H1 (cell line): ENCODE results near the gene SENP1. TPM values are rescaled to one million over a fixed set of nuclear protein-coding genes. Genes with fewer than 3 reads are reported as not detected.

Source experiments
- BCL11A ChIP-seq, 2 experiments: IDR thresholded peaks; one replicate each; pipeline ENCODE4 v1.6.1; 2011; ENCODE audit warnings: low read depth in 2 of 2, low read length in 2 of 2, mild to moderate bottlenecking in 2 of 2
- BRCA1 ChIP-seq: IDR thresholded peaks from 2 replicates; pipeline ENCODE4 v1.6.1; 2012; ENCODE audit warnings: low read depth, low read length, improper control_type of control experiment
- CBX5 ChIP-seq: fragments of 300-800, 300-1000 bp; sonication (generic); IDR thresholded peaks from 2 replicates; pipeline ENCODE4 v1.7.1; 2016; ENCODE audit warnings: antibody characterized with exemption, low read length, low read depth
- CHD2 ChIP-seq: IDR thresholded peaks from 2 replicates; pipeline ENCODE4 v1.6.1; 2012; ENCODE audit warnings: low read length, improper control_type of control experiment
- EGR1 ChIP-seq: IDR thresholded peaks from 2 replicates; pipeline ENCODE4 v1.6.1; 2011; ENCODE audit warnings: low read depth, low read length, borderline replicate concordance
- EZH2 ChIP-seq: fragments of 200-600 bp; sonication (generic); IDR thresholded peaks from 2 replicates; pipeline ENCODE4 v1.7.1; 2012; ENCODE audit warnings: low read depth, mild to moderate bottlenecking, moderate library complexity, low read length, inconsistent platforms; ENCODE audit not compliant: severe bottlenecking
- GTF2F1 ChIP-seq: IDR thresholded peaks from 2 replicates; pipeline ENCODE4 v1.6.1; 2012; ENCODE audit warnings: low read depth, low read length, improper control_type of control experiment, borderline replicate concordance
- HDAC6 ChIP-seq: IDR thresholded peaks from one replicate; pipeline ENCODE4 v1.7.1; 2012; ENCODE audit warnings: low read depth, mild to moderate bottlenecking, inconsistent platforms, low read length, moderate library complexity
- JUND ChIP-seq: IDR thresholded peaks from 2 replicates; pipeline ENCODE4 v1.6.1; 2011; ENCODE audit warnings: mild to moderate bottlenecking, improper control_type of control experiment, low read length
- MAFK ChIP-seq: IDR thresholded peaks from 2 replicates; pipeline ENCODE4 v1.6.1; 2012; ENCODE audit warnings: low read depth, mild to moderate bottlenecking, improper control_type of control experiment, low read length
- POLR2A ChIP-seq, 2 experiments: IDR thresholded peaks; 1 replicate in 1 of 2; 2 replicates in 1 of 2; pipeline ENCODE4 v1.6.1; 2011; ENCODE audit warnings: low read depth in 2 of 2, low read length in 2 of 2, mild to moderate bottlenecking in 2 of 2; ENCODE audit errors: control extremely low read depth in 1 of 2
- RBBP5 ChIP-seq: IDR thresholded peaks from 2 replicates; pipeline ENCODE4 v1.7.1; 2012; ENCODE audit warnings: low read depth, mild to moderate bottlenecking, inconsistent platforms, low read length, moderate library complexity, borderline replicate concordance
- SIX5 ChIP-seq: IDR thresholded peaks from 2 replicates; pipeline ENCODE4 v1.6.1; 2011; ENCODE audit warnings: mild to moderate bottlenecking, low read depth, low read length
- SRF ChIP-seq: IDR thresholded peaks from 2 replicates; pipeline ENCODE4 v1.6.1; 2011; ENCODE audit warnings: mild to moderate bottlenecking, low read depth, low read length, moderate library complexity
- SUZ12 ChIP-seq: fragments of 200-600 bp; sonication (generic); IDR thresholded peaks from 2 replicates; pipeline ENCODE4 v1.6.1; 2012; ENCODE audit warnings: mild to moderate bottlenecking, inconsistent platforms, low read length, moderate library complexity, mixed read lengths
- TAF1 ChIP-seq: IDR thresholded peaks from 2 replicates; pipeline ENCODE4 v1.6.1; 2011; ENCODE audit warnings: mild to moderate bottlenecking, low read depth, low read length
- TBP ChIP-seq: IDR thresholded peaks from 2 replicates; pipeline ENCODE4 v1.6.1; 2011; ENCODE audit warnings: low read depth, low read length, improper control_type of control experiment
- ZNF274 ChIP-seq: IDR thresholded peaks from 2 replicates; pipeline ENCODE4 v1.7.0; 2012; ENCODE audit warnings: low read length, borderline replicate concordance; ENCODE audit errors: extremely low read depth
- polyA plus RNA-seq, 7 experiments: library from polyadenylated mRNA; depleted of rRNA in 3 of 7; stranded (reverse) in 5 of 7; unstranded in 2 of 7; fragments of >200 nt in 5 of 7; fragments of 200-250 nt in 2 of 7; gene quantifications; 1 replicate in 5 of 7; 2 replicates in 1 of 7; 4 replicates in 1 of 7; pipeline versions ENCODE4 v1.2.1 to v1.2.3, GENCODE V29; 2011 to 2013; ENCODE audit warnings: missing spikeins in 2 of 7, mixed read lengths in 2 of 7
- total RNA-seq: library from RNA; stranded (reverse); fragmentation: NEBNext Ultra II Directional; extraction: Animal tissue kit (Norgen Biotek cat#: 25700); gene quantifications from 2 replicates; pipeline ENCODE4 v1.2.1, GENCODE V29; 2021
- TF ChIP-seq, protein P1 (sequence below): IDR thresholded peaks from 2 replicates; pipeline ENCODE4 v1.6.1; 2011; ENCODE audit warnings: low read depth, mild to moderate bottlenecking, low read length; ENCODE audit not compliant: insufficient read depth
- TF ChIP-seq, protein P2 (sequence below): IDR thresholded peaks from 2 replicates; pipeline ENCODE4 v1.6.1; 2012; ENCODE audit warnings: inconsistent platforms
- TF ChIP-seq, protein P3 (sequence below), 3 experiments: IDR thresholded peaks; 1 replicate in 2 of 3; 2 replicates in 1 of 3; pipeline versions ENCODE4 v1.5.1 to v1.6.1; 2011; ENCODE audit warnings: low read length in 3 of 3, mild to moderate bottlenecking in 3 of 3, inconsistent platforms in 2 of 3, low read depth in 1 of 3, moderate library complexity in 1 of 3; ENCODE audit not compliant: insufficient read depth in 1 of 3; ENCODE audit errors: control extremely low read depth in 1 of 3

SENP1 gene
- total and polyA plus RNA-seq, 2 of the 8 experiments (the other 6 are each of a cell fraction or from before 2014, with no cell fraction given), result 14.2 to 31.5 TPM

DNA sequence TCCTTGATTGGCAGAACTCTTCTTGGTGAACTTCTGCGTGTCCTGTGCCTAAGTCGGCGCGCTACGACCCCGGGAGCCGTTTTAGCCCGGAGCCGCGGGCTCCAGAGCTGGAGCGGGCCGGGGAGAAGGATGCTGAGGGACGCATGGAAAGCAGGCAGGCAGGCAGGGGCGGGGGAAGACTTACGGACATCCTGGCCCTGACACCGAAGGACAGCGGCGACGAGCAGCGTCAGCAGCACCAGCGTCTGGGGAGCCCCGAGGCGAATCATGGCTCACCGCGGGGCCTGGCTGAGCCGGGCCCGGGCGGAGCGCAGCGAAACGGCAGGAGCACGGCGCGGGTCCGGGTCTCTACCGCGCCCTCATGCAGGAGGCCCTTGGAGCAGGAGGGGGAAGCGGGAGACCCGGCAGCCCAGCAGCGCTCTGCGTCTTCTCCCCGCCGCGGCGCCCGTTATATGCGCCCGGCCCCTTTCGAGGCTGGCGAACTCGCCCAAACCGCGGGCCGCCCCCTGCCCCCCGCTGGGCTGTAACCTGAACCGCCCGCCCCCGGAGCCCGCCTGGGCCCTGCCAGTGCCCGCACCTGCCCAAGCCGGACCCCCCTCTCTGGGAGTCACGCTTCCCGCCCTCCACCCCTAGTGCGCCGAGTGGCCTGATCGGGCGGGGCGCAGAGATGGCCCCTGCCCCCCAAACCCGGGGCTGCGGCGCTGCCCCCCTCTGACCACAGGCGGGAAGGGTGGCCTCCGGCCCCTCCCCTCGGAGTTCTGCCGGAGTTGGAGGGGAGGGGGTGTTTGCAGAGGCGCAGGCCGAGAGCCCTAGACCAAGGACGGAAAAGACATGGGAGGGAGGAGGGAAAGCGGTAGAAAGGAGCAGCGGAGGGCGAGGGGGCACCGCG lies 101.6 kb downstream of the SENP1 start, which contains the start of gene COL2A1 (continued):
- no peak; the same call in 1 of the 2 replicates for TF ChIP-seq SUZ12
- no peak for TF ChIP-seq SRF
- TF ChIP-seq ZNF274, result no peak
- TF ChIP-seq GTF2F1, result no peak
- no peak for TF ChIP-seq SIX5
- TF ChIP-seq RBBP5, result no peak; the same call in 1 of the 2 replicates
- peak; percentile 24 for TF ChIP-seq TBP
- TF ChIP-seq CHD2, result no peak
- TF ChIP-seq BRCA1, result no peak
- TF ChIP-seq CBX5, result no peak
- TF ChIP-seq TAF1, result peak; percentile 66
- peak; percentile 77 for TF ChIP-seq EZH2
- TF ChIP-seq EGR1, result peak; percentile 52; the same call in 1 of the 2 replicates
- TF ChIP-seq, protein P1, sequence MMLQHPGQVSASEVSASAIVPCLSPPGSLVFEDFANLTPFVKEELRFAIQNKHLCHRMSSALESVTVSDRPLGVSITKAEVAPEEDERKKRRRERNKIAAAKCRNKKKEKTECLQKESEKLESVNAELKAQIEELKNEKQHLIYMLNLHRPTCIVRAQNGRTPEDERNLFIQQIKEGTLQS, result no peak
- no peak for TF ChIP-seq MAFK
- TF ChIP-seq HDAC6, result no peak
- TF ChIP-seq, protein P2, sequence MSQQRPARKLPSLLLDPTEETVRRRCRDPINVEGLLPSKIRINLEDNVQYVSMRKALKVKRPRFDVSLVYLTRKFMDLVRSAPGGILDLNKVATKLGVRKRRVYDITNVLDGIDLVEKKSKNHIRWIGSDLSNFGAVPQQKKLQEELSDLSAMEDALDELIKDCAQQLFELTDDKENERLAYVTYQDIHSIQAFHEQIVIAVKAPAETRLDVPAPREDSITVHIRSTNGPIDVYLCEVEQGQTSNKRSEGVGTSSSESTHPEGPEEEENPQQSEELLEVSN, result peak; percentile 73
- TF ChIP-seq BCL11A (IDR thresholded peaks at IDR 0.05; ENCODE audit: low read depth in 2 of 2, low read length in 2 of 2), result no peak
- no peak for TF ChIP-seq POLR2A (IDR thresholded peaks at IDR 0.05; ENCODE audit: control extremely low read depth in 1 of 2, low read depth in 2 of 2, low read length in 2 of 2)
- TF ChIP-seq JUND, result no peak
- TF ChIP-seq, protein P3, sequence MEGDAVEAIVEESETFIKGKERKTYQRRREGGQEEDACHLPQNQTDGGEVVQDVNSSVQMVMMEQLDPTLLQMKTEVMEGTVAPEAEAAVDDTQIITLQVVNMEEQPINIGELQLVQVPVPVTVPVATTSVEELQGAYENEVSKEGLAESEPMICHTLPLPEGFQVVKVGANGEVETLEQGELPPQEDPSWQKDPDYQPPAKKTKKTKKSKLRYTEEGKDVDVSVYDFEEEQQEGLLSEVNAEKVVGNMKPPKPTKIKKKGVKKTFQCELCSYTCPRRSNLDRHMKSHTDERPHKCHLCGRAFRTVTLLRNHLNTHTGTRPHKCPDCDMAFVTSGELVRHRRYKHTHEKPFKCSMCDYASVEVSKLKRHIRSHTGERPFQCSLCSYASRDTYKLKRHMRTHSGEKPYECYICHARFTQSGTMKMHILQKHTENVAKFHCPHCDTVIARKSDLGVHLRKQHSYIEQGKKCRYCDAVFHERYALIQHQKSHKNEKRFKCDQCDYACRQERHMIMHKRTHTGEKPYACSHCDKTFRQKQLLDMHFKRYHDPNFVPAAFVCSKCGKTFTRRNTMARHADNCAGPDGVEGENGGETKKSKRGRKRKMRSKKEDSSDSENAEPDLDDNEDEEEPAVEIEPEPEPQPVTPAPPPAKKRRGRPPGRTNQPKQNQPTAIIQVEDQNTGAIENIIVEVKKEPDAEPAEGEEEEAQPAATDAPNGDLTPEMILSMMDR (IDR thresholded peaks at IDR 0.05; ENCODE audit: control extremely low read depth in 1 of 3, insufficient read depth in 1 of 3, low read depth in 1 of 3, low read length in 3 of 3), result no peak
- TF ChIP-seq, all 59 proteins: peak for 15
